SK-N-SH treated with all-trans-retinoic acid at 6 μM for 48 hours (cell line): ENCODE measurements around the gene COA8.

Experiments used
- ATAC-seq: fragments of 200-7000 bp; cut with Tn5 transposase; 3 replicates; pipeline ENCODE4 v1.9.1; 2020; ENCODE audit warnings: mild to moderate bottlenecking, moderate library complexity
- ARNTL ChIP-seq: fragments of 450-650 bp; formaldehyde crosslinking; IDR thresholded peaks from 2 replicates; pipeline ENCODE4 v1.5.0; 2020; ENCODE audit warnings: low read depth, mild to moderate bottlenecking, moderate library complexity, borderline replicate concordance
- CSDC2 ChIP-seq: fragments of 250-450 bp; sonication (Bioruptor Pico); IDR thresholded peaks from 2 replicates; pipeline ENCODE4 v1.5.0; 2020; ENCODE audit warnings: mild to moderate bottlenecking, moderate library complexity
- ESRRG ChIP-seq: fragments of 250-450 bp; sonication (Bioruptor Pico); IDR thresholded peaks from 2 replicates; pipeline ENCODE4 v1.6.1; 2021; ENCODE audit warnings: mild to moderate bottlenecking
- GLIS3 ChIP-seq: fragments of 250-450 bp; sonication (Bioruptor Pico); IDR thresholded peaks from 2 replicates; pipeline ENCODE4 v1.5.0; 2020; ENCODE audit warnings: mild to moderate bottlenecking, moderate library complexity
- ISL1 ChIP-seq: fragments of 250-450 bp; sonication (Bioruptor Pico); IDR thresholded peaks from 2 replicates; pipeline ENCODE4 v2.1.2; 2022; ENCODE audit warnings: mild to moderate bottlenecking, moderate library complexity
- OSR1 ChIP-seq: fragments of 250-450 bp; sonication (Bioruptor Pico); IDR thresholded peaks from 2 replicates; pipeline ENCODE4 v1.8.0; 2022; ENCODE audit warnings: moderate library complexity, mild to moderate bottlenecking, inconsistent platforms
- POU6F1 ChIP-seq: fragments of 250-450 bp; sonication (Bioruptor Pico); IDR thresholded peaks from 2 replicates; pipeline ENCODE4 v1.8.0; 2021; ENCODE audit warnings: low read depth, mild to moderate bottlenecking, moderate library complexity, borderline replicate concordance
- PPARA ChIP-seq: fragments of 250-450 bp; sonication (Bioruptor Pico); IDR thresholded peaks from 2 replicates; pipeline ENCODE4 v1.5.0; 2020; ENCODE audit warnings: mild to moderate bottlenecking, borderline replicate concordance
- SNAI2 ChIP-seq: fragments of 250-450 bp; sonication (Bioruptor Pico); IDR thresholded peaks from 2 replicates; pipeline ENCODE4 v1.5.0; 2020; ENCODE audit warnings: mild to moderate bottlenecking, moderate library complexity
- TCF4 ChIP-seq: fragments of 250-450 bp; sonication (Bioruptor Pico); IDR thresholded peaks from 2 replicates; pipeline ENCODE4 v1.8.0; 2021; ENCODE audit warnings: mild to moderate bottlenecking, moderate library complexity, borderline replicate concordance
- TOX ChIP-seq: fragments of 250-450 bp; sonication (Bioruptor Pico); IDR thresholded peaks from 2 replicates; pipeline ENCODE4 v1.8.0; 2021; ENCODE audit warnings: mild to moderate bottlenecking, moderate library complexity, borderline replicate concordance
- TSHZ2 ChIP-seq: fragments of 250-450 bp; sonication (Bioruptor Pico); IDR thresholded peaks from 2 replicates; pipeline ENCODE4 v1.5.0; 2020; ENCODE audit warnings: mild to moderate bottlenecking, moderate library complexity
- ZC3H10 ChIP-seq: fragments of 250-450 bp; sonication (Bioruptor Pico); IDR thresholded peaks from 2 replicates; pipeline ENCODE4 v1.5.1; 2021; ENCODE audit warnings: mild to moderate bottlenecking, moderate library complexity
- ZFP3 ChIP-seq: fragments of 250-450 bp; sonication (Bioruptor Pico); IDR thresholded peaks from 2 replicates; pipeline ENCODE4 v1.5.0; 2020; ENCODE audit warnings: mild to moderate bottlenecking, moderate library complexity
- ZFP30 ChIP-seq: fragments of 450-650 bp; formaldehyde crosslinking; IDR thresholded peaks from 2 replicates; pipeline ENCODE4 v1.5.0; 2022; ENCODE audit warnings: mild to moderate bottlenecking, moderate library complexity
- ZNF70 ChIP-seq: fragments of 450-650 bp; formaldehyde crosslinking; IDR thresholded peaks from 2 replicates; pipeline ENCODE4 v1.5.0; 2020; ENCODE audit warnings: mild to moderate bottlenecking, moderate library complexity
- ZNF8 ChIP-seq: fragments of 450-650 bp; formaldehyde crosslinking; IDR thresholded peaks from 2 replicates; pipeline ENCODE4 v1.5.0; 2020; ENCODE audit warnings: mild to moderate bottlenecking, moderate library complexity
- TF ChIP-seq, protein P1 (sequence below): fragments of 250-450 bp; sonication (Bioruptor Pico); IDR thresholded peaks from 2 replicates; pipeline ENCODE4 v1.8.0; 2020; ENCODE audit warnings: mild to moderate bottlenecking, moderate library complexity, borderline replicate concordance
- TF ChIP-seq, protein P2 (sequence below): fragments of 250-450 bp; sonication (Bioruptor Pico); IDR thresholded peaks from 2 replicates; pipeline ENCODE4 v1.5.1; 2020; ENCODE audit warnings: low read depth, mild to moderate bottlenecking, moderate library complexity
- TF ChIP-seq, protein P3 (sequence below): fragments of 250-450 bp; sonication (Bioruptor Pico); IDR thresholded peaks from 2 replicates; pipeline ENCODE4 v1.5.1; 2021; ENCODE audit warnings: mild to moderate bottlenecking, moderate library complexity

COA8 gene

GRCh38 chr14:103581206-103581605, 18.4 kb downstream of the COA8 start:
- no peak for ATAC-seq
- TF ChIP-seq ISL1 = no peak
- TF ChIP-seq PPARA (CRISPR knock-in tag) = no peak
- no peak for TF ChIP-seq ZFP3
- no peak for TF ChIP-seq ARNTL
- TF ChIP-seq, protein P1, sequence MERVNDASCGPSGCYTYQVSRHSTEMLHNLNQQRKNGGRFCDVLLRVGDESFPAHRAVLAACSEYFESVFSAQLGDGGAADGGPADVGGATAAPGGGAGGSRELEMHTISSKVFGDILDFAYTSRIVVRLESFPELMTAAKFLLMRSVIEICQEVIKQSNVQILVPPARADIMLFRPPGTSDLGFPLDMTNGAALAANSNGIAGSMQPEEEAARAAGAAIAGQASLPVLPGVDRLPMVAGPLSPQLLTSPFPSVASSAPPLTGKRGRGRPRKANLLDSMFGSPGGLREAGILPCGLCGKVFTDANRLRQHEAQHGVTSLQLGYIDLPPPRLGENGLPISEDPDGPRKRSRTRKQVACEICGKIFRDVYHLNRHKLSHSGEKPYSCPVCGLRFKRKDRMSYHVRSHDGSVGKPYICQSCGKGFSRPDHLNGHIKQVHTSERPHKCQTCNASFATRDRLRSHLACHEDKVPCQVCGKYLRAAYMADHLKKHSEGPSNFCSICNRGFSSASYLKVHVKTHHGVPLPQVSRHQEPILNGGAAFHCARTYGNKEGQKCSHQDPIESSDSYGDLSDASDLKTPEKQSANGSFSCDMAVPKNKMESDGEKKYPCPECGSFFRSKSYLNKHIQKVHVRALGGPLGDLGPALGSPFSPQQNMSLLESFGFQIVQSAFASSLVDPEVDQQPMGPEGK (CRISPR knock-in tag) = no peak
- TF ChIP-seq, protein P2, sequence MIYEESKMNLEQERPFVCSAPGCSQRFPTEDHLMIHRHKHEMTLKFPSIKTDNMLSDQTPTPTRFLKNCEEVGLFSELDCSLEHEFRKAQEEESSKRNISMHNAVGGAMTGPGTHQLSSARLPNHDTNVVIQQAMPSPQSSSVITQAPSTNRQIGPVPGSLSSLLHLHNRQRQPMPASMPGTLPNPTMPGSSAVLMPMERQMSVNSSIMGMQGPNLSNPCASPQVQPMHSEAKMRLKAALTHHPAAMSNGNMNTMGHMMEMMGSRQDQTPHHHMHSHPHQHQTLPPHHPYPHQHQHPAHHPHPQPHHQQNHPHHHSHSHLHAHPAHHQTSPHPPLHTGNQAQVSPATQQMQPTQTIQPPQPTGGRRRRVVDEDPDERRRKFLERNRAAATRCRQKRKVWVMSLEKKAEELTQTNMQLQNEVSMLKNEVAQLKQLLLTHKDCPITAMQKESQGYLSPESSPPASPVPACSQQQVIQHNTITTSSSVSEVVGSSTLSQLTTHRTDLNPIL (CRISPR knock-in tag) = no peak
- no peak for TF ChIP-seq ZC3H10
- no peak for TF ChIP-seq CSDC2 (CRISPR knock-in tag)
- no peak for TF ChIP-seq OSR1 (CRISPR knock-in tag)
- no peak for TF ChIP-seq TCF4 (CRISPR knock-in tag)
- no peak for TF ChIP-seq ESRRG
- TF ChIP-seq, all 23 proteins: peak for 0

GRCh38 chr14:103581954-103582703, 19.4 kb downstream of the COA8 start:
- TF ChIP-seq ZFP3 = no peak
- TF ChIP-seq TSHZ2 (CRISPR knock-in tag) = no peak
- TF ChIP-seq CSDC2 (CRISPR knock-in tag) = no peak
- TF ChIP-seq TOX = no peak
- TF ChIP-seq, protein P2 (CRISPR knock-in tag) = no peak
- no peak for TF ChIP-seq POU6F1 (CRISPR knock-in tag)
- TF ChIP-seq, all 23 proteins: peak for 0
- no peak for ATAC-seq

DNA sequence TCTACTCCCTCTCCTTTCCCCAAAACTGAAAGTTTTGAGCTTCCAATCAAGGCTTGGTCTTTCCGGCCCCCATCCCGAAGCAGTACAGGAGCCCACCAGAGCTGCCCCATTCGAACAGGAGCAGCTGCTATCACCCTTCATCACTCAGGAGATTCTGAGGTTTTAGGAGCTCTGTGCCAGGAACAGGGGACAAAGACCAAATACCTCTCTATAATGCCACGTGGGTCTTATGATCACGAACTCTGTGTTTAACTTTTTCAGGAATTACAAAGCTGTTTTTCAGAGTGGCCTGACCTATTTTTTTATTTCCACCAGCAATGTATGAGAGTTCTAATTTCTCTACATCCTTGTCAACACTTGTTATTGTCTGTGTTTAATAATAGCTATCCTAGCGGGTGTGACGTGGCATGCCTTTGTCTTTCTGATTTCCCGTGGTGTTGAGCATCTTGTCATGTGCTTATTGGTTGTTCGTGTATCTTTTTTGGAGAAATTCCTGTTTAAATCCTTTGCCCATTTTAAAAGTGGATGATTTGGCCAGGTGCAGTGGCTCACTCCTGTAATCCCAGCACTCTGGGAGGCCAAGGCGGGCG, 21.7 kb downstream of the COA8 start:
- ATAC-seq = no peak
- no peak for TF ChIP-seq TCF4 (CRISPR knock-in tag)
- TF ChIP-seq ZC3H10 = no peak
- no peak for TF ChIP-seq PPARA (CRISPR knock-in tag)
- no peak for TF ChIP-seq GLIS3 (CRISPR knock-in tag)
- no peak for TF ChIP-seq ARNTL
- no peak for TF ChIP-seq ZFP30 (CRISPR knock-in tag)
- no peak for TF ChIP-seq ZNF8 (CRISPR knock-in tag)
- TF ChIP-seq, protein P3, sequence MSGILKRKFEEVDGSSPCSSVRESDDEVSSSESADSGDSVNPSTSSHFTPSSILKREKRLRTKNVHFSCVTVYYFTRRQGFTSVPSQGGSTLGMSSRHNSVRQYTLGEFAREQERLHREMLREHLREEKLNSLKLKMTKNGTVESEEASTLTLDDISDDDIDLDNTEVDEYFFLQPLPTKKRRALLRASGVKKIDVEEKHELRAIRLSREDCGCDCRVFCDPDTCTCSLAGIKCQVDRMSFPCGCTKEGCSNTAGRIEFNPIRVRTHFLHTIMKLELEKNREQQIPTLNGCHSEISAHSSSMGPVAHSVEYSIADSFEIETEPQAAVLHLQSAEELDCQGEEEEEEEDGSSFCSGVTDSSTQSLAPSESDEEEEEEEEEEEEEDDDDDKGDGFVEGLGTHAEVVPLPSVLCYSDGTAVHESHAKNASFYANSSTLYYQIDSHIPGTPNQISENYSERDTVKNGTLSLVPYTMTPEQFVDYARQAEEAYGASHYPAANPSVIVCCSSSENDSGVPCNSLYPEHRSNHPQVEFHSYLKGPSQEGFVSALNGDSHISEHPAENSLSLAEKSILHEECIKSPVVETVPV = no peak
- TF ChIP-seq SNAI2 (CRISPR knock-in tag) = no peak
- no peak for TF ChIP-seq ISL1
- no peak for TF ChIP-seq ZNF70 (CRISPR knock-in tag)
- TF ChIP-seq ESRRG = no peak
- TF ChIP-seq, all 23 proteins: peak for 0
